K562 (cell line): Measurements from ENCODE around the gene DHX29. TPM values are rescaled to one million over a fixed set of nuclear protein-coding genes. Genes with fewer than 3 reads are reported as not detected.

ENCODE experiments used
- ATAC-seq: fragments of 200-7000 bp; cut with Tn5 transposase; 3 replicates; pipeline ENCODE4 v1.9.1; 2020; ENCODE audit warnings: moderate library complexity
- BruUV-seq: library from RNA; stranded (reverse); fragments of 400-500 nt; replicated peaks from 2 replicates; lab custom pipeline; 2021; lab: Mats Ljungman, UMichigan
- CTCF ChIA-PET: fragments of 300-600 bp; formaldehyde crosslinking; extraction: SDS; loops from one replicate; lab custom pipeline; 2021; ENCODE audit warnings: low intra/inter-chr PET ratio; lab: Yijun Ruan, JAX
- POLR2A ChIA-PET: fragments of 300-600, 350-650 bp; sonication (Branson Sonifier 250); formaldehyde crosslinking; extraction: SDS; loops from one replicate; lab custom pipeline; 2021; ENCODE audit warnings: antibody characterized with exemption, inconsistent platforms; lab: Yijun Ruan, JAX
- DNase-seq, 4 experiments: peaks; one replicate each; pipeline versions ENCODE4 v3.0.0 to v3.0.0-alpha.2; 2011 to 2018; ENCODE audit warnings: low spot score in 3 of 4, mixed read lengths in 3 of 4; ENCODE audit errors: extremely low read depth in 1 of 4
- FAIRE-seq: peaks from 2 replicates; lab custom pipeline; 2011; peaks lifted over from hg19 to GRCh38; lab: Jason Lieb, UNC
- H2AFZ ChIP-seq: 2 replicates; pipeline ENCODE4 v1.6.0; 2011; ENCODE audit warnings: low read depth, low read length, control low read depth, inconsistent platforms
- H3K27ac ChIP-seq: fragments of 200-600 bp; 3 replicates; pipeline ENCODE4 v1.8.0; 2011; ENCODE audit warnings: low read depth, mild to moderate bottlenecking, control low read depth, inconsistent platforms, low read length, moderate library complexity, mixed read lengths; ENCODE audit errors: extremely low read depth
- H3K27me3 ChIP-seq, 2 experiments: fragments of 300-600 bp in 1 of 2; 2 replicates in 1 of 2; 3 replicates in 1 of 2; pipeline versions ENCODE4 v1.6.0 to v1.8.0; 2011; ENCODE audit warnings: inconsistent platforms in 2 of 2, low read length in 2 of 2, mild to moderate bottlenecking in 1 of 2, mixed read lengths in 1 of 2, moderate library complexity in 1 of 2; ENCODE audit not compliant: control insufficient read depth in 2 of 2, insufficient read depth in 2 of 2
- H3K36me3 ChIP-seq: fragments of 300-600 bp; 3 replicates; pipeline ENCODE4 v1.8.0; 2011; ENCODE audit warnings: mild to moderate bottlenecking, low read length, inconsistent platforms; ENCODE audit not compliant: control insufficient read depth, insufficient read depth
- H3K4me1 ChIP-seq, 2 experiments: fragments of 200-600 bp in 1 of 2; replicated peaks in 1 of 2; 2 replicates in 1 of 2; 3 replicates in 1 of 2; pipeline versions ENCODE4 v1.5.1 to v1.8.0; 2011; ENCODE audit warnings: inconsistent platforms in 2 of 2, low read length in 2 of 2, mild to moderate bottlenecking in 1 of 2, mixed read lengths in 1 of 2, moderate library complexity in 1 of 2; ENCODE audit not compliant: control insufficient read depth in 2 of 2, insufficient read depth in 2 of 2
- H3K4me2 ChIP-seq: 2 replicates; pipeline ENCODE4 v1.6.1; 2011; ENCODE audit warnings: low read length, control low read depth, inconsistent platforms, mixed read lengths; ENCODE audit not compliant: insufficient read depth
- H3K4me3 ChIP-seq: fragments of 200-600 bp; sonication (generic), shearing (Covaris generic); 2 replicates; pipeline ENCODE4 v1.5.1; 2016; ENCODE audit warnings: control low read depth, inconsistent platforms
- H3K79me2 ChIP-seq: fragments of 200-600 bp; 3 replicates; pipeline ENCODE4 v1.8.0; 2011; ENCODE audit warnings: low read length, inconsistent platforms; ENCODE audit not compliant: control insufficient read depth, insufficient read depth
- H3K9ac ChIP-seq, 2 experiments: 2 replicates each; pipeline versions ENCODE4 v1.6.0 to v1.6.1; 2011; ENCODE audit warnings: low read depth in 2 of 2, low read length in 2 of 2, control low read depth in 1 of 2, inconsistent platforms in 1 of 2, mild to moderate bottlenecking in 1 of 2, mixed read lengths in 1 of 2; ENCODE audit not compliant: insufficient read depth in 1 of 2
- H3K9me1 ChIP-seq: one replicate; pipeline ENCODE4 v1.6.0; 2011; ENCODE audit warnings: inconsistent platforms, mild to moderate bottlenecking, low read length, moderate library complexity; ENCODE audit not compliant: control insufficient read depth, insufficient read depth
- H3K9me3 ChIP-seq: replicated peaks from 2 replicates; pipeline ENCODE4 v1.5.1; 2011; ENCODE audit warnings: low read depth, low read length, inconsistent platforms; ENCODE audit not compliant: control insufficient read depth, insufficient read depth
- H4K20me1 ChIP-seq: replicated peaks from 2 replicates; pipeline ENCODE4 v1.6.1; 2011; ENCODE audit warnings: low read length, inconsistent platforms, mixed read lengths; ENCODE audit not compliant: control insufficient read depth, insufficient read depth
- CBX5 ChIP-seq: IDR thresholded peaks from 2 replicates; pipeline ENCODE4 v1.6.1; 2014; ENCODE audit warnings: low read depth, borderline replicate concordance
- GATA2 ChIP-seq: sonication (generic); formaldehyde crosslinking; IDR thresholded peaks from 2 replicates; pipeline ENCODE4 v1.4.0; 2020; ENCODE audit warnings: mild to moderate bottlenecking, missing genetic modification reagents
- HNRNPL ChIP-seq: fragments of 200-400 bp; formaldehyde crosslinking; IDR thresholded peaks from 2 replicates; pipeline ENCODE4 v1.6.1; 2017; ENCODE audit warnings: low read depth, mild to moderate bottlenecking, low read length
- LEF1 ChIP-seq: fragments of 450-650 bp; IDR thresholded peaks from 2 replicates; pipeline ENCODE4 v1.6.1; 2016; ENCODE audit warnings: mild to moderate bottlenecking
- PCBP2 ChIP-seq: fragments of 200-400 bp; formaldehyde crosslinking; IDR thresholded peaks from 2 replicates; pipeline ENCODE4 v1.6.1; 2018; ENCODE audit warnings: low read length, low read depth, mild to moderate bottlenecking, moderate library complexity; ENCODE audit not compliant: poor library complexity, severe bottlenecking
- RFX7 ChIP-seq: fragments of 250-450 bp; sonication (Bioruptor Pico); IDR thresholded peaks from 2 replicates; pipeline ENCODE4 v1.5.1; 2021; ENCODE audit warnings: mild to moderate bottlenecking
- TAF7 ChIP-seq: fragments of 450-650 bp; IDR thresholded peaks from 2 replicates; pipeline ENCODE4 v1.6.1; 2016; ENCODE audit warnings: missing genetic modification characterization, missing compliant biosample characterization
- TGIF2 ChIP-seq: sonication (generic); formaldehyde crosslinking; IDR thresholded peaks from 2 replicates; pipeline ENCODE4 v1.8.1; 2022; ENCODE audit warnings: mild to moderate bottlenecking, missing genetic modification reagents, moderate library complexity
- TRIM28 ChIP-seq: fragments of 450-650 bp; IDR thresholded peaks from 2 replicates; pipeline ENCODE4 v1.6.1; 2017
- U2AF1 ChIP-seq: fragments of 200-400 bp; formaldehyde crosslinking; optimal IDR thresholded peaks from 2 replicates; pipeline ENCODE3; 2017; ENCODE audit warnings: mild to moderate bottlenecking, low read depth, low read length, moderate library complexity
- ZC3H8 ChIP-seq: fragments of 450-650 bp; IDR thresholded peaks from 2 replicates; pipeline ENCODE4 v1.6.1; 2017
- ZNF165 ChIP-seq: fragments of 250-450 bp; sonication (Bioruptor Pico); IDR thresholded peaks from 2 replicates; pipeline ENCODE4 v1.4.0; 2020; ENCODE audit warnings: borderline replicate concordance
- WGBS: fragments of 100-300 bp; shearing (Covaris generic); methylation state at CpG from one replicate; pipeline ENCODE4 v1.1.6; 2016; ENCODE audit warnings: low coverage, mixed read lengths; ENCODE audit not compliant: insufficient coverage; ENCODE audit errors: missing lambda C conversion rate; 5-methylcytosine and 5-hydroxymethylcytosine counted together
- in situ Hi-C: fragments of 300-500 bp; cut with MboI; formaldehyde crosslinking; loops from 4 replicates; pipeline ENCODE4 v1.15.0; 2018; ENCODE audit warnings: inconsistent platforms, mixed read lengths
- intact Hi-C: fragments of 100-400 bp; cut with micrococcal nuclease; formaldehyde crosslinking; loops from 2 replicates; pipeline ENCODE4 v1.14.2; 2022
- polyA plus RNA-seq, 8 experiments: library from polyadenylated mRNA; depleted of rRNA in 4 of 8; stranded (reverse) in 5 of 8; unstranded in 3 of 8; fragments of >200 nt; fragmentation: Nextera tagmentation in 2 of 8; fragmentation: Illumina TruSeq in 1 of 8; extraction: Ambion mirVana in 2 of 8; extraction: Trizol in 1 of 8; gene quantifications; 2 replicates each; pipeline versions ENCODE4 v1.2.1 to v1.2.3, GENCODE V29; 2011 to 2014; ENCODE audit warnings: inconsistent platforms in 1 of 8, missing spikeins in 1 of 8
- total RNA-seq, 7 experiments: library from RNA; depleted of rRNA in 6 of 7; stranded (reverse); fragments of >200 nt in 6 of 7; fragmentation: Illumina TruSeq in 2 of 7; extraction: Trizol in 2 of 7; gene quantifications; 2 replicates each; pipeline versions ENCODE4 v1.2.1 to v1.2.3, GENCODE V29; 2011 to 2021; ENCODE audit warnings: low replicate concordance in 1 of 7
- TF ChIP-seq, protein P1 (sequence below): fragments of 250-450 bp; sonication (Bioruptor Pico); IDR thresholded peaks from 2 replicates; pipeline ENCODE4 v1.5.0; 2022; ENCODE audit warnings: mild to moderate bottlenecking
- TF ChIP-seq, protein P2 (sequence below), 2 experiments: fragments of 450-650 bp; IDR thresholded peaks; 2 replicates each; pipeline ENCODE4 v1.6.1; 2016
- TF ChIP-seq, protein P3 (sequence below): sonication (generic); formaldehyde crosslinking; IDR thresholded peaks from 2 replicates; pipeline ENCODE4 v1.5.0; 2020; ENCODE audit warnings: missing genetic modification reagents
- TF ChIP-seq, protein P4 (sequence below): fragments of 450-650 bp; IDR thresholded peaks from one replicate; pipeline ENCODE4 v1.6.1; 2018; ENCODE audit warnings: mild to moderate bottlenecking, moderate library complexity; ENCODE audit not compliant: partially characterized antibody
- TF ChIP-seq, protein P5 (sequence below): fragments of 250-450 bp; sonication (Bioruptor Pico); IDR thresholded peaks from 2 replicates; pipeline ENCODE4 v1.8.0; 2022; ENCODE audit warnings: inconsistent platforms, mild to moderate bottlenecking, moderate library complexity, borderline replicate concordance

Gene DHX29
- total and polyA plus RNA-seq, 9 of the 15 experiments (the other 6 are each of a cell fraction or from before 2014, with no cell fraction given), result 7.5 to 42.1 (median 25.0) TPM

DNA sequence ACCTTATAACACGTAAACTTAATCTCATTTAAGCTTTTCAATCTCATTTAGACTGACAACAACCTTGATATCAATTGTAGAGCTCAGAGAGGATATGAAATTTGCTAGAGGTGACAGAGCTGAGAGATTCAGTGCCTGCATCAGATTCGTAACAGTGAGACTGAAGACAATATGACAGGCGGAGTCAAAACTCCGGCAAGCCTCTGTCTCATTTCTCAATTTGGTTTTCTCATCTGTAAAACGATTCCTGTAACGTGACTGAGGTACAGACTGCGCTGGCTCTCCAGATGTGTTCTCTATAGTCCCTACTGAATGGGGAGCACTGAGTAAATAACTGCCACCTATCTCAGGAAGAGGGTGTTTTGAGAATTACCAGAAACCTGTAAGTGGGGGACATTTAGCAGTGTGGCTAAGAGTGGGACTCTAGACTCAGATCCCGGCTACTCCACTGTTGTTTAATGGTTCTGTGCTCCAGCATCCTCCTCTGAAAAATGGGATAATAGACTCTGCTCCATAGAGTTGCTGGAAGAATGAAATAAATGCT lies 77.3 kb downstream of the DHX29 start:
- peaks cover 16 to 45% of the 10 kb centered on the region in 2 experiments; a peak in 3 of 5 replicates for H3K4me1 ChIP-seq
- no peaks in the 10 kb centered on the region for H4K20me1 ChIP-seq
- in situ Hi-C loops (no loop called here), intact Hi-C loops (no loop called here)
- POLR2A ChIA-PET, result no interaction called here
- no peaks in the 10 kb centered on the region for H3K9me3 ChIP-seq
- ATAC-seq, result no peak
- H3K9ac ChIP-seq, result no peak overlapping the region
- H3K79me2 ChIP-seq, result no peaks in the 10 kb centered on the region
- peaks cover 3% of the 10 kb centered on the region for H3K9me1 ChIP-seq
- H3K36me3 ChIP-seq, result no peaks in the 10 kb centered on the region
- 30% methylated on average over 7 of the region's 8 CpGs for WGBS
- no TSS peak for BruUV-seq
- no peak overlapping the region for H3K4me3 ChIP-seq
- H2AFZ ChIP-seq, result no peak overlapping the region
- no peak for DNase-seq
- H3K27me3 ChIP-seq, result peaks cover 19 to 41% of the 10 kb centered on the region in 2 experiments
- no peak for FAIRE-seq
- no peak overlapping the region for H3K27ac ChIP-seq
- no peak for TF ChIP-seq U2AF1
- TF ChIP-seq, protein P1, sequence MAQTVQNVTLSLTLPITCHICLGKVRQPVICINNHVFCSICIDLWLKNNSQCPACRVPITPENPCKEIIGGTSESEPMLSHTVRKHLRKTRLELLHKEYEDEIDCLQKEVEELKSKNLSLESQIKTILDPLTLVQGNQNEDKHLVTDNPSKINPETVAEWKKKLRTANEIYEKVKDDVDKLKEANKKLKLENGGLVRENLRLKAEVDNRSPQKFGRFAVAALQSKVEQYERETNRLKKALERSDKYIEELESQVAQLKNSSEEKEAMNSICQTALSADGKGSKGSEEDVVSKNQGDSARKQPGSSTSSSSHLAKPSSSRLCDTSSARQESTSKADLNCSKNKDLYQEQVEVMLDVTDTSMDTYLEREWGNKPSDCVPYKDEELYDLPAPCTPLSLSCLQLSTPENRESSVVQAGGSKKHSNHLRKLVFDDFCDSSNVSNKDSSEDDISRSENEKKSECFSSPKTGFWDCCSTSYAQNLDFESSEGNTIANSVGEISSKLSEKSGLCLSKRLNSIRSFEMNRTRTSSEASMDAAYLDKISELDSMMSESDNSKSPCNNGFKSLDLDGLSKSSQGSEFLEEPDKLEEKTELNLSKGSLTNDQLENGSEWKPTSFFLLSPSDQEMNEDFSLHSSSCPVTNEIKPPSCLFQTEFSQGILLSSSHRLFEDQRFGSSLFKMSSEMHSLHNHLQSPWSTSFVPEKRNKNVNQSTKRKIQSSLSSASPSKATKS (CRISPR knock-in tag), result no peak
- TF ChIP-seq, protein P2, sequence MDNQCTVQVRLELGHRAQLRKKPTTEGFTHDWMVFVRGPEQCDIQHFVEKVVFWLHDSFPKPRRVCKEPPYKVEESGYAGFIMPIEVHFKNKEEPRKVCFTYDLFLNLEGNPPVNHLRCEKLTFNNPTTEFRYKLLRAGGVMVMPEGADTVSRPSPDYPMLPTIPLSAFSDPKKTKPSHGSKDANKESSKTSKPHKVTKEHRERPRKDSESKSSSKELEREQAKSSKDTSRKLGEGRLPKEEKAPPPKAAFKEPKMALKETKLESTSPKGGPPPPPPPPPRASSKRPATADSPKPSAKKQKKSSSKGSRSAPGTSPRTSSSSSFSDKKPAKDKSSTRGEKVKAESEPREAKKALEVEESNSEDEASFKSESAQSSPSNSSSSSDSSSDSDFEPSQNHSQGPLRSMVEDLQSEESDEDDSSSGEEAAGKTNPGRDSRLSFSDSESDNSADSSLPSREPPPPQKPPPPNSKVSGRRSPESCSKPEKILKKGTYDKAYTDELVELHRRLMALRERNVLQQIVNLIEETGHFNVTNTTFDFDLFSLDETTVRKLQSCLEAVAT (IDR thresholded peaks at IDR 0.05), result no peak
- TF ChIP-seq TRIM28, result no peak
- TF ChIP-seq TAF7 (tag), result no peak
- TF ChIP-seq RFX7, result no peak
- TF ChIP-seq, protein P3, sequence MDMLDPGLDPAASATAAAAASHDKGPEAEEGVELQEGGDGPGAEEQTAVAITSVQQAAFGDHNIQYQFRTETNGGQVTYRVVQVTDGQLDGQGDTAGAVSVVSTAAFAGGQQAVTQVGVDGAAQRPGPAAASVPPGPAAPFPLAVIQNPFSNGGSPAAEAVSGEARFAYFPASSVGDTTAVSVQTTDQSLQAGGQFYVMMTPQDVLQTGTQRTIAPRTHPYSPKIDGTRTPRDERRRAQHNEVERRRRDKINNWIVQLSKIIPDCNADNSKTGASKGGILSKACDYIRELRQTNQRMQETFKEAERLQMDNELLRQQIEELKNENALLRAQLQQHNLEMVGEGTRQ (CRISPR knock-in tag), result no peak
- no peak for TF ChIP-seq HNRNPL
- no peak for TF ChIP-seq ZC3H8
- no peak for TF ChIP-seq CBX5
- no peak for TF ChIP-seq TGIF2
- TF ChIP-seq ZNF165, result no peak
- TF ChIP-seq, protein P4, sequence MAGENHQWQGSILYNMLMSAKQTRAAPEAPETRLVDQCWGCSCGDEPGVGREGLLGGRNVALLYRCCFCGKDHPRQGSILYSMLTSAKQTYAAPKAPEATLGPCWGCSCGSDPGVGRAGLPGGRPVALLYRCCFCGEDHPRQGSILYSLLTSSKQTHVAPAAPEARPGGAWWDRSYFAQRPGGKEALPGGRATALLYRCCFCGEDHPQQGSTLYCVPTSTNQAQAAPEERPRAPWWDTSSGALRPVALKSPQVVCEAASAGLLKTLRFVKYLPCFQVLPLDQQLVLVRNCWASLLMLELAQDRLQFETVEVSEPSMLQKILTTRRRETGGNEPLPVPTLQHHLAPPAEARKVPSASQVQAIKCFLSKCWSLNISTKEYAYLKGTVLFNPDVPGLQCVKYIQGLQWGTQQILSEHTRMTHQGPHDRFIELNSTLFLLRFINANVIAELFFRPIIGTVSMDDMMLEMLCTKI, result no peak
- TF ChIP-seq GATA2 (CRISPR knock-in tag), result no peak
- no peak for TF ChIP-seq LEF1
- no peak for TF ChIP-seq PCBP2
- TF ChIP-seq, protein P5, sequence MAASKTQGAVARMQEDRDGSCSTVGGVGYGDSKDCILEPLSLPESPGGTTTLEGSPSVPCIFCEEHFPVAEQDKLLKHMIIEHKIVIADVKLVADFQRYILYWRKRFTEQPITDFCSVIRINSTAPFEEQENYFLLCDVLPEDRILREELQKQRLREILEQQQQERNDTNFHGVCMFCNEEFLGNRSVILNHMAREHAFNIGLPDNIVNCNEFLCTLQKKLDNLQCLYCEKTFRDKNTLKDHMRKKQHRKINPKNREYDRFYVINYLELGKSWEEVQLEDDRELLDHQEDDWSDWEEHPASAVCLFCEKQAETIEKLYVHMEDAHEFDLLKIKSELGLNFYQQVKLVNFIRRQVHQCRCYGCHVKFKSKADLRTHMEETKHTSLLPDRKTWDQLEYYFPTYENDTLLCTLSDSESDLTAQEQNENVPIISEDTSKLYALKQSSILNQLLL (CRISPR knock-in tag), result no peak
- CTCF ChIA-PET, result no interaction called here
- H3K4me2 ChIP-seq, result no peak overlapping the region
